Panc1 (cell line): Measurements from ENCODE around the gene RAB27B.

Source experiments
- POLR2AphosphoS5 ChIP-seq: IDR thresholded peaks from 2 replicates; pipeline ENCODE4 v1.6.1; 2012; ENCODE audit warnings: mild to moderate bottlenecking, low read depth, low read length, moderate library complexity
- TCF7L2 ChIP-seq: IDR thresholded peaks from 2 replicates; pipeline ENCODE4 v1.6.1; 2011; ENCODE audit warnings: mild to moderate bottlenecking, low read depth, low read length, inconsistent platforms
- TF ChIP-seq, protein P1 (sequence below): fragments of 450-650 bp; IDR thresholded peaks from 2 replicates; pipeline ENCODE4 v1.5.1; 2017; ENCODE audit warnings: mild to moderate bottlenecking
- TF ChIP-seq, protein P2 (sequence below), 2 experiments: IDR thresholded peaks; 2 replicates each; pipeline ENCODE4 v1.6.1; 2011 to 2012; ENCODE audit warnings: low read depth in 2 of 2, control low read depth in 1 of 2, low read length in 1 of 2, mild to moderate bottlenecking in 1 of 2, moderate library complexity in 1 of 2; ENCODE audit not compliant: insufficient read depth in 1 of 2

DNA sequence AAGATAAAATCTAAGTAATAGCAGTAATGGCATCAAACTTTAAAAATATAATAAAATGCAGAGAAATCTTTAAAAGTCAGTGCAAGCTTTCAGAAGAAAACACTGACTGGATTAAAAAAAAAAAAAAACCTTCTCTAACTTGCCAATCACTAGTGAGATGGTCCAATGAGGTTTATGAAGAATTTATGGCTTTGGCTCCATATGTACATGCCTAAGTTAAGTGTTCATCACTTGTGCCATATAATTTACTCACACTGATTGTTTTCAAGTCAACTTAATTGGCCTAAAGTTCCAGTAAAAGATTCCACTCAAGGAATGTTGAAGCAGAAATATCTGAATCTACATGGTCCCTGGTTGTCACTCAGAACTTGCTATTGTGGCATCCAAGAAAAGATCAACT is 40.7 kb upstream of the RAB27B start:
- TF ChIP-seq, protein P1, sequence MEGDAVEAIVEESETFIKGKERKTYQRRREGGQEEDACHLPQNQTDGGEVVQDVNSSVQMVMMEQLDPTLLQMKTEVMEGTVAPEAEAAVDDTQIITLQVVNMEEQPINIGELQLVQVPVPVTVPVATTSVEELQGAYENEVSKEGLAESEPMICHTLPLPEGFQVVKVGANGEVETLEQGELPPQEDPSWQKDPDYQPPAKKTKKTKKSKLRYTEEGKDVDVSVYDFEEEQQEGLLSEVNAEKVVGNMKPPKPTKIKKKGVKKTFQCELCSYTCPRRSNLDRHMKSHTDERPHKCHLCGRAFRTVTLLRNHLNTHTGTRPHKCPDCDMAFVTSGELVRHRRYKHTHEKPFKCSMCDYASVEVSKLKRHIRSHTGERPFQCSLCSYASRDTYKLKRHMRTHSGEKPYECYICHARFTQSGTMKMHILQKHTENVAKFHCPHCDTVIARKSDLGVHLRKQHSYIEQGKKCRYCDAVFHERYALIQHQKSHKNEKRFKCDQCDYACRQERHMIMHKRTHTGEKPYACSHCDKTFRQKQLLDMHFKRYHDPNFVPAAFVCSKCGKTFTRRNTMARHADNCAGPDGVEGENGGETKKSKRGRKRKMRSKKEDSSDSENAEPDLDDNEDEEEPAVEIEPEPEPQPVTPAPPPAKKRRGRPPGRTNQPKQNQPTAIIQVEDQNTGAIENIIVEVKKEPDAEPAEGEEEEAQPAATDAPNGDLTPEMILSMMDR, result no peak
- TF ChIP-seq TCF7L2, result no peak
- TF ChIP-seq POLR2AphosphoS5, result no peak
- TF ChIP-seq, protein P2, sequence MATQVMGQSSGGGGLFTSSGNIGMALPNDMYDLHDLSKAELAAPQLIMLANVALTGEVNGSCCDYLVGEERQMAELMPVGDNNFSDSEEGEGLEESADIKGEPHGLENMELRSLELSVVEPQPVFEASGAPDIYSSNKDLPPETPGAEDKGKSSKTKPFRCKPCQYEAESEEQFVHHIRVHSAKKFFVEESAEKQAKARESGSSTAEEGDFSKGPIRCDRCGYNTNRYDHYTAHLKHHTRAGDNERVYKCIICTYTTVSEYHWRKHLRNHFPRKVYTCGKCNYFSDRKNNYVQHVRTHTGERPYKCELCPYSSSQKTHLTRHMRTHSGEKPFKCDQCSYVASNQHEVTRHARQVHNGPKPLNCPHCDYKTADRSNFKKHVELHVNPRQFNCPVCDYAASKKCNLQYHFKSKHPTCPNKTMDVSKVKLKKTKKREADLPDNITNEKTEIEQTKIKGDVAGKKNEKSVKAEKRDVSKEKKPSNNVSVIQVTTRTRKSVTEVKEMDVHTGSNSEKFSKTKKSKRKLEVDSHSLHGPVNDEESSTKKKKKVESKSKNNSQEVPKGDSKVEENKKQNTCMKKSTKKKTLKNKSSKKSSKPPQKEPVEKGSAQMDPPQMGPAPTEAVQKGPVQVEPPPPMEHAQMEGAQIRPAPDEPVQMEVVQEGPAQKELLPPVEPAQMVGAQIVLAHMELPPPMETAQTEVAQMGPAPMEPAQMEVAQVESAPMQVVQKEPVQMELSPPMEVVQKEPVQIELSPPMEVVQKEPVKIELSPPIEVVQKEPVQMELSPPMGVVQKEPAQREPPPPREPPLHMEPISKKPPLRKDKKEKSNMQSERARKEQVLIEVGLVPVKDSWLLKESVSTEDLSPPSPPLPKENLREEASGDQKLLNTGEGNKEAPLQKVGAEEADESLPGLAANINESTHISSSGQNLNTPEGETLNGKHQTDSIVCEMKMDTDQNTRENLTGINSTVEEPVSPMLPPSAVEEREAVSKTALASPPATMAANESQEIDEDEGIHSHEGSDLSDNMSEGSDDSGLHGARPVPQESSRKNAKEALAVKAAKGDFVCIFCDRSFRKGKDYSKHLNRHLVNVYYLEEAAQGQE (IDR thresholded peaks at IDR 0.05; ENCODE audit: insufficient read depth in 1 of 2, low read depth in 2 of 2, low read length in 1 of 2), result no peak
